Hindlimb muscle (tissue), 1 donor: Measurements from ENCODE around the gene SIRT2. TPM values are rescaled to one million over a fixed set of nuclear protein-coding genes. Genes with fewer than 3 reads are reported as not detected.
A peak's percentile ranks its signal among the peaks of the same experiment; 100 is the strongest.
"Not testable (repeated sequence)": the region's sequence is repeated elsewhere in the genome, so short reads cannot be mapped to it uniquely, and the experiment has no call there.

Experiments
- DNase-seq: peaks from one replicate; pipeline ENCODE4 v3.0.0-alpha.2; 2013
- polyA plus RNA-seq: library from polyadenylated mRNA; unstranded; fragments of 120-200 nt; gene quantifications from one replicate; pipeline ENCODE4 v1.2.1, GENCODE V29; 2013; ENCODE audit not compliant: insufficient read length

Gene SIRT2
- polyA plus RNA-seq, 1 donor, result 98.5 TPM

- DNase-seq, result no peak
Measured at GRCh38 chr19:38843175-38843758, 56.2 kb downstream of the SIRT2 start.

DNA sequence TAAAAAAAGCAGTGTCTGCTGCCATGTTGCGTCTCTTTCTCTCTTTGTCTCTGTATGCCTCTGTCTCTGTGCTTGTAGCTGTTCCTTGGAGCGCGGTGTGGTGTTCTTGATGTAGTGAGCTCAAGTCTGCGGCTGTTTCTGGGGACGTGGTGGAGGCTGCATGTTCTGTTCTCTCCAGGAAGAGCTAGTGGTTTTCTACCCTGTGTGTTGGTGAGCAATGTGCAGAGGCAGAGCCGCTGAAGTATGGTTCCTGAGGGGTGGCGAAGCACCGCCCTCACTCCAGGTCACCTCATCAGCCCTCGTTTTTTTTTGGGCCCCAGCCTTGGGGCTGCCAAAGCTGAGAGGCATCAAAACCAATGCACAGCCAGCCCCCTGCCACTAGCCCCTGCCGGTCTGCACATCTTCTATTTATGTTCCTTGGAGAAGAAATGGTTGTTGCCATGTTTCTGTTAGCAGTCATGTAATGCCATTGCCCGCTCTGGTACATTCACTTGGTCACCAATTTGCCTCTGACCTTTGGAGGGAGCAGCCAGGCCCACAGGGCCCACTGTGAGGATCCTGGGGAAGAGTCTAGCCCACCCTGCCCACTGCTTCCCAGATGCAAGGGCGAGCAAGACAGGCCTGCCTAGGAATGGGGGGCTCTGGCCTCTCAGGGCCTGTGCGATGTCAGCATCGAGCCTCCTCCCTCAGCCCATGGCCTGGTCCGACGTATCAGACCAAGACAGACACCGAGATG lies 56.8 kb downstream of the SIRT2 start:
- no peak for DNase-seq

DNA sequence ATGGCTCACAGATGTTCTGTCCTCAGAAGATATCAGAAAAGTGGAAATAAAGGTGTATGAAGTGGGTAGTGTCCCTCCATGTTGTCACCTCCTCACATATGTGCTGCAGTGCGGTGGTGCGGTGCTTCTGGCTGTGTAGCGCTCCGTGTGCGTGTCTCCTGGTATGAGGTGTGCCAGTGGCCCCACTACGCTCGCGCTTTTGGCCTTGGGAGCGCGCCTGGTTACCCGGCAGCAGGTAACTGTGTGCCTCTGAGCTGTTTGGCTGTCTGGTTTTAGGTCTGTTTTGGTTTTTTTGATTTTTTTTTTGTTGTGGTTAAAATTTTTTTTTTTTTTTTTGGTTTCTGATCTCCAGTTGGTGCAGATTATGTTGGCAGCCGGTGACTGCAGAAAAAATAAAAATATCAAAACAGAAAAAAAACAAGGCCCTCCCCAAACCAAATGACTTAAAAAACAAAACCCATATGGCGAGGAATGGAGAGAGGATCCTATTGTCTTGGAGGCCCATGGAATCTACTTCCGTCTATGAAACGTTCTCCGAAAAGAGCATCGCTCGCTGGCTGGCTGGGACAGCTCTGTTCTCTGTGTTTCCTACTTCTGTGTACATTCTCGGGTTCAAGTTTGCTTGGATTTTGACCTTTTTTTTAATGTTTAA lies 57.5 kb downstream of the SIRT2 start:
- DNase-seq, result no peak

DNA sequence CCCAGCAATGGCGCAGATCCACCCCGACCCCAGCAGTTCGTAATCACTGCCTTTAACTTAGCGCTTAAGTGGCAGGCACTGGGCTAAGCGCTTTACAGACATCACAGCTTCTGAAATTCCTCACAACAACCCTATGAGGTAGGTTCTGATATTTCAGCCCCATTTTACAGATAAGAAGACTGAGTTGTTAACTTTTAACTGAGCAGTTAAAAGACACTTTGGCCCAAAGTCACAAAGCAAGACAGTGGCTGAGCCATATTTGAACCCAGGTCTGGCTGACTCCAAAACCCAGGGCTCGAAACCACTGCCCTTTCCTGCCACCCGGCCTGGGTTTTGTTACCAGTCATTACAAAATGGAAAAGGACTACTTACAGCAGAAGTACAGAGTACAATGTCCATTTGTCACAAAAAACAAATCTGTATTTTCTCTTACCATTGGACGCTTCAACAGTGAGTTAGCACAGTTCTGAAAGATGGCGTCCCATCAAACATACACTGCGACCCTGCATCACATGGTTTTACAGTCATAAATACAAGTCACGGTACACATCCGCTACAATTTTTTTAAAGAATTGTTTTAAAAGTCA lies 58.1 kb downstream of the SIRT2 start:
- no peak for DNase-seq

DNA sequence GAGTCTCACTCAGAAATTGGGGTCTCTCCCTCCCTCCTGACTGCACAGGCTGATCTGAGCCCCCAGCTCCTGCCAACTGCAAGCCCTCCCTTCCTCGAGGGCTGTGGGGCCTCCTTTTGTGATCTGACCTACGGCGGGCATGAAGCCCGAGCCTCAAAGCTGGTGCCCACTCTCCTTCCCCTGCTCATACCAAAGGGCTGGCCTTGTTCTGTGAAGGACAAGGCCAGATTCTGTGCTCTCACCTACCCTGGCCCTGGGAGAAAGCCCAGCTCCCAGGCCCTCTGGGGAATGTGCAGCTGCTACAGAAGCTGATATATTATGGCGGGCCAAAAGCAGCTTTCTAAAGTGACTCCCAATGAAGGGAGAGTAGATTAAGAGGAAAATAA lies 58.8 kb downstream of the SIRT2 start:
- DNase-seq, result no peak

DNA sequence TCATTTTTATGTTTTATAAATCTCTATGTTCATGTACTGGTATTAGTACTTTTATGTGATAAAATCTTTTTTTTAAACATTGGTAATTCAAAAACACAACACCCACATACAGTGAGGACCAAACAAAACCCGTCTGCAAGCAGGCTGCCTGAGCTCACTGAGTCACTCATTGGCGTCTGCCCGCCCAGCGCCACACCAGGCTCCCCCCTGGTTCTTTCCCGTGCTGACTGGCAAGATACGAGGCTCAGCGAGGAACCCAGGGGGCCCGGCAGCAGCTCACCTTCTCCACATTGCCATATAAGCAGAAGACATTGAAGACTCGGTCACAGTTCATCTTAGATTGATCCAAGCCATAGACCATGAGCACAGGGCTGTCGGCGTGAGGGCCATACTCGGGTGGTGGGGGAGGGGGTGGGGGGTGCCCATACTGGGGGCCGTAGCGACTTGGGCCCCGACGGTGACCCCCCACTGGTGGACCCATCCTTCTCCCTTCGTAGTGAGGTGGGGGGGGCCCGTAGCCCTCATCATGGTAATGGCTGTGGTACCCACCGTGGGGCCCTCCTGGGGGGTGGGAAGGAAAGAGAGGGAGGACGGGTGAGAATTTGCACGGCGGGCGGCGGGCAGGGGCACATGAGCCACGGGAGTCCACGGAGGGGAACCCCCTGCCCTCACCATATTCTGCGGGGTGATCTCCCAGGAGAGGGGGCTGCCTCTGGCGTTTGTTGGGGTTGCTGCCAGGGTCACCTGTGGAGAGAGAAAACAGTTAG lies 59.4 kb downstream of the SIRT2 start:
- DNase-seq, result no peak

GRCh38 chr19:38838986-38839761 lies 60.2 kb downstream of the SIRT2 start:
- no peak for DNase-seq

DNA sequence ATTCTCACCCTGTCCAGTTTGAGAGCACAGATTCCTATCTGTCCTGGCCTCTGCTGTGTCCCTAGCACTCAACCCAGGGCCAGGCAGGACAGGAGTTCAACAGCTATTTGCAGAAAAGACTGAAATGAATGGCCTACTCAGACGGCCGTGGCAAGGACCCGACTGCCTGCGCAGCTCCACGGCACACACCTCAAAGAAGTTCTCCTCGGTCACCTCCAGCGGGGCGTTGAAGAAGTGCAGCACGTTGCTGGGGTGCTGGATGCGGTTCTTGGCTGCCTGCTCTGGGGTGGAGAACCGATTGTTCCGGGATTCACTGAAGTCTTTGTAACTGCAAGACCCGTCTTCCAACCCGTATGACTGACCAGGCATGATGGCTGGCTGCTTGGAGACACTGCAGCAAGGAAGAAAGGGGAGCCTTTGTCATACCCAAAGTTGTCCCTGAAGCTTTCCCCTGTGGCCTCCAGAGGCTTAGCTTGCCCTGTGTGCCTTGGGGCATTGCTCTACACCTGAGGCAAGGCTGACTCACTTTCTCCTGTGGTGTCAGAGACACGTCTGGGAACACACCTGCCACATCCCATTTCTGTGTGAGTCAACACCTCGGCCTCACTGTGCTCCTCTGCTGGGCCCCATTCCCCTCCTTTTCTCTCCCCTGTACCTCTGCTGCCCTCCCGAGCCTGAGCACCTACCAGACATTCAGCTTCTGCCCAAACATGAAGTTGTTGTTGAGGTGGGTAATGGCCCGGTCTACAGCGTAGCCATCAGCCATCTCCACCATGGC lies 61.0 kb downstream of the SIRT2 start:
- no peak for DNase-seq

DNA sequence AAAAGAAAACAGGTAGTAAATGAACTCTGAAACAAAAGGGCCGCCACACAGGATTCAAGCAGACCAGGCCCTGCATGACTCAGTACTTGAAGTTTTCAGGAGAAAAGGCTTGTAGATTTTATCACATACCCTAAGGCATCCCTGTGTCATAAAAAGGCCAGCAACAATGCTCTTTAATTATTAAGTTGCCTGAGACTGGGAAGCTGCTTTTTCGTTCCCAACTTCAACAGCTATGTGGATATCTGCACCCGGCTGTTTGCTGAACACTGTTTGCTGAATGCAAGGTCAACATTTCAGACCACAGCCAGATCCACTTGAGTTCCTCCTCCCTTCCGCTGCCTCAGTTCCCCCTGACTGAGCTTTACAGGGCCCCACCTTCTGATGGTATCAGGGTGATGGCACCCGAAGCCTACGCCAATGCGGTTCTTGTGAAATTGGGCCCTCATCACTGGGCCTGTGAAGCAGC lies 61.7 kb downstream of the SIRT2 start:
- DNase-seq, result no peak

GRCh38 chr19:38836983-38837626 lies 62.3 kb downstream of the SIRT2 start:
- no peak for DNase-seq

- no peak for DNase-seq
Measured at GRCh38 chr19:38836159-38836982, 63.0 kb downstream of the SIRT2 start.

GRCh38 chr19:38834590-38834989 lies 64.8 kb downstream of the SIRT2 start:
- DNase-seq, result no peak

- DNase-seq, result no peak
Measured at GRCh38 chr19:38834104-38834490, 65.3 kb downstream of the SIRT2 start.

DNA sequence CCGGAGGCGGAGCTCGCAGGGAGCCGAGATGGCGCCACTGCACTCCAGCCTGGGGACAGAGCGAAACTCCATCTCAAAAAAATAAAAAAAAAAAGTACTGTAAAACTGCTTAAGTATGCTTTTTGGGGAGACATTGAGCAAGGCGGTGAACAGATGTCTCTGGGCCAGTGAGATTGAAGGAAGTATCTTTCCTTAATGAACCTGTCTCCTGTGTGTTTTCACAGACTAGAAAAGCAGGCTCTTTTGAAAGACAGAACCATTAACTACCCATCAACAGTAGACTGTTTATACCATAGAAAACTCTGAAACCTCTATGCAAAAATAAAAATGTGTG lies 66.4 kb downstream of the SIRT2 start:
- no peak for DNase-seq

- DNase-seq, result peak; percentile 43
Measured at GRCh38 chr19:38831142-38831605, 68.2 kb downstream of the SIRT2 start.

DNA sequence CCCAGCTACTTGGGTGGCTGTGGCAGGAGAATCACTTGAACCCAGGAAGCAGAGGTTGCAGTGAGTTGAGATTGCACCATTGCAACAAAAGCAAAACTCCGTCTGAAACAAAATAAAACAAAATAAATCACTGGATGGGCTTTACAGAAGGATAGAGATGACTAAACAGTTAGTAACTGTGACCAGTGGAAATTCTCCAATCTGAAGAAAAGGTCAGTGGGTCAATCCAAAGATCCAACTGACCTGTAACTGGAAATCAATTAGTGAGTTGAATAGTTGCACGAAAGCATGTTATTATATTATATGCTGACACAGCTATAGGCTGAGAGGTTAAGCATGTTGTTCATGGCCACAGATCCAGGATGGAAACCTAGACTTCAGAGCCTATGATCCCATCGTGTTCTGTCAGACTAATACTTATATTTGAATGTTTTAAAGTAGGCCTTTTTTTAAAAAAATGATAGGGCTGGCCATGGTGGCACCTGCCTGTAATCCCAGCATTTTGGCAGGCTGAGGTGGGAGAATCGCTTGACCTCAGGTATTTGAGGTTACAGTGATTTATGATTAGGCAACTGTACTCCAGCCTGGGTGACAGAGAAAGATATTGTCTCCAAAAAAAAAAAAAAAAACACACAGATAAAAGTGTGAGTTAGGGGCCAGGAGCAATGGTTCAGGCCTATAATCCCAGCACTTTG lies 69.2 kb downstream of the SIRT2 start:
- no peak for DNase-seq

- DNase-seq, result not testable (repeated sequence)
Measured at GRCh38 chr19:38829203-38829602, 70.2 kb downstream of the SIRT2 start.
